Stimulated activated CD8-positive, alpha-beta memory T cell treated with anti-CD3 and anti-CD28 coated beads, Interleukin-15, amount 100 ng/mL, for 24 hours (primary cell): ENCODE measurements around the gene PCSK4.
"Not testable (repeated sequence)": the region's sequence is repeated elsewhere in the genome, so short reads cannot be mapped to it uniquely, and the experiment has no call there.

Source experiments
- DNase-seq: peaks from one replicate; pipeline ENCODE4 v3.0.0-alpha.2; 2020; ENCODE audit warnings: low read depth

The PCSK4 gene

DNA sequence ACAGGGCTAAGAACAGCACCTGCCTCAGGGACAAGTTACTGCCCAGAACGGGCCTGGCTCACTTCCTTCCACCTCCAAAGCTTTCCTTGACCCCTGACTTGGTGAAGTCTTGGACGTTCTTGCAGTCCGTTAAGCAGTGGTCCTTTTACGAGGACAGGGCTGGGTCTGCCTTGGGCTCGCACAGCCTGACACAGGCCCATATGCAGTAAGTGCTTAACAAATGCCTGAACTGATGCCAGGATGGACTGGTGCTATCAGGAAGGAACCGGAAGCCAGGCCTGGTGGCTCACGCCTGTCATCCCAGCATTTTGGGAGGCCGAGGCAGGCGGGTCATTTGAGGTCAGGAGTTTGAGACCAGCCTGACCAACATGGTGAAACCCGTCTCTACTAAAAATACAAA is 31.9 kb upstream of the PCSK4 start:
- DNase-seq = no peak

DNA sequence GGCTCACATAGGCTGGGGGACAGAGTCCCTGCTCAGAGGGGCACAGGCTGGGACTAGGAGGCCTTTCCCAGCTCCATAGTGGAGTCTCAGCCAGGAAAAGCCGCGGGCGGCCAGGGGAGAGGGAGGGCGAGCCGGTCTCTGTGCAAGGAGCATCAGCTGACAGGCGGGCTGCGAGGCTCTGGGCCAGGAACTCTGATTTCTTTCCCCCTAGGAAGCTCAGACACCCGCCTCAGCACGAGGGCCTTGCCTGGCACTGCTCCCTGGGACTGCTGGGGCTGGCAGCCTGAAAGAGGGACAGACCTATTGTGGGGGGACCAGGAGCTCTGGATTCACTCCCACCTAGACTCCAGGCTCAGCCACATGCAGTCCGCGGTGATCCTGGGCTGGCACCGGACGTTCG is 31.5 kb upstream of the PCSK4 start:
- no peak for DNase-seq

DNA sequence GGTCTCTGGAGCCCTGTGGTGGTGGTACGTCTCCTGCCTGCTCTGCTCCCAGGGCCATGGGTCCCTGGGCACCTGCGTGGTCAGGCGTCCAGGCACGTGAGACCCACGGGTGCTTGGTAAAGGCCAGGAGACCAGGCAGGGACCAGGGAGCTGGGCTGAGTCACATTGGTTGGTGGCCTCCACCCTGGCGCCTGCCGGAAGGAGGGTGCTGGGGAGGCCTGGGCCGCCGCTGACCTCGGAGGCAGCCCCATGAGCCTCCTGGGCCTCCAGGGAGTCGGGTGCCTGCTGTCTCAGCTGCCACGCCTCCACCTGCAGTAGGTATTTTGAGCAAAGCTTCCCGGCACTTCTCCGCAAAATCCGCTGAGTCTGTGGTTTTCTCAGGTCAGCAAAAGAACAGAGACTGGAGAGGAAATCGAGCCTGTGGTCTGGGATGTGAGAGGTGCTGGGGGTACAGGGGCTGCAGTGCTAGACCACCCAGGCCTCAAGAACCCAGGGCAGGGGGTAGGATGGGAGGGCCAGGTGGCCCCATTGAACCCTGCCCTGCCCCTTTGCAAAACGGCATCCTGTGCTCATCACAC is 30.1 kb upstream of the PCSK4 start:
- no peak for DNase-seq

DNA sequence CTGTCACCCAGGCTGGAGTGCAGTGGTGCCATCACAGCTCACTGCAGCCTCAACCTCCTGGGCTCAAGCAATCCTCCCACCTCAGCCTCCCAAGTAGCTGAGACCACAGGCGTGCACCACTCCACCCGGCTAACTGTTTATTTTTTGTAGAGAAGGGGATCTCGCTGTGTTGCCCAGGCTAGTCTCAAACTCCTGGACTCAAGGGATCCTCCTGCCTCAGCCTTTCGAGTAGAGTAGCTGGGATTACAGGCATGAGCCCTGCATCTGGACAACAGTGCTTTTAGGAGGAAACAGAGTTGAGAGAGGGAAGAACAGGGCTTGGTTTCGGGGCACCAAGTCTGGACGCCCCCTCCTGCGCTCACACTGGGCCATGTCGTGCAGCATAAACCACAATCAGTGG is 29.7 kb upstream of the PCSK4 start:
- not testable (repeated sequence) for DNase-seq

DNA sequence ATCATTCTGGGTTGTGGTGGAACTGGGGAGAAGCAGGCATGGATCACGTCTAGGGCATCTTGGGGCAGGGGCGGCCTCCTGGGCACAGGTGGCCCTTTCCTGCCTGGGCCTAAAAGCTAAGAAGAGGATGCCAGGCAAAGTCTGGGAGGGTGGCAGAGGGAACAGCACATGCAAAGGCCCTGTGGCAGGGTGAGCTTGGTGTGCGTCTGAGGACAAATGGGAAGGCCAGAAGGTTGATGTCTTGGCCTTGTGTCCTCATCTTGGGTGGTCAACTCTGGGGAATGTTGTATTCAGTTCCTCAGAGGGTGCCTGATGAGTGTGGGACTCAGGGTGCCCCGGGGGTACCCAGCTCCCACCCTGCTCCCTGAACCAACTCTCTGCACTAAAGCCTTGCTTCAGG is 28.3 kb upstream of the PCSK4 start:
- no peak for DNase-seq

DNA sequence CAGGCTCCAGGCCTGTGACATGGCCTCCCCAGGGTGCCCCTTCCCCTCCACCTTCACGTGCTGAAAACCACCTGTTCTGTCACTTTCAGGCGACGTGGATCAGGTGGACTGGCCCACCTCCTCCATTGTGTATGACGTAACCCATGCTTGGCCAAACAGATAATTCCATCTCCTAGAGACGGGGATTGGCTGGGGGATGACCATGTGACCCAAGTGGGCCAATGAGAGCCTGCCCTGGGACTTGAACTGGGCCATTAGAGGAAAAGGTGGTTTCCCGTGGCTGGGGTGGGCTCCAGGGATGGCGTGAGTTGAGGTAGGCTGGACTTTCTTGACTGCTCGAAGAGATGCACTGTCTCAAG is 26.2 kb upstream of the PCSK4 start:
- no peak for DNase-seq

DNA sequence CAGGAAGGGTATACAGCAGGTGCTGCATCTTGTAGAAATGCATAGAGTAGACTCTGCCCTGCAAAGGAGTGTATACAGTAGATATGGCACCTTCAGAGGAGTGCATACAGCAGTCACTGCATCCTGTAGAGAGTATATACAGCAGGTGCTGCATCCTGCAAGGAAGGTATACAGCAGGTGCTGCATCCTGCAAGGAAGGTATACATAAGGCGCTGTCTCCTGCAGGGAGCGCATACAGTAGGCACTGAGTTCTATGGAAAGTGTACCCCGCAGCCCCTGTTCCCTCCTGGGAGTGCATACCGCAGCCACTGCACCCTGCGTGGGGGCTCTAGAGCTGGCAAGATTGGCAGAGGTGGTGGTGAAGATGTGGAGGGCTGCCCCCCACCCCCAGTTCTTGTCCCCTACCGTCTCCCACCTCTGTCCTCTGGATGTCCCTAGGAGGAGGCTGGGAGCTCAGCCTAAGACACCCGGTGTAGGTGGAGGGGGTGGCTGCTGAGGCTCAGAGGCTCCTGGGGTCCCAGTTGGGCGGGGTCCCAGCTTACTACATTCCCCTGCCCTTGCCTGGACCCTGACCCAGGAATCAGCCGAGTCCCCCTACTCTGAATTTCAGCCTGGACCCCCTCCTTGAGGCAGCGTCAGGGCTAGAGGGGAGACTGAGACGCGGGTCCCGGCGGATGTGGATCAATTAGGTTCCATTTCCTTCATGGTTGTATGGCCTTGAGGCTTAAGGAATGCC is 25.0 kb upstream of the PCSK4 start:
- DNase-seq = no peak

DNA sequence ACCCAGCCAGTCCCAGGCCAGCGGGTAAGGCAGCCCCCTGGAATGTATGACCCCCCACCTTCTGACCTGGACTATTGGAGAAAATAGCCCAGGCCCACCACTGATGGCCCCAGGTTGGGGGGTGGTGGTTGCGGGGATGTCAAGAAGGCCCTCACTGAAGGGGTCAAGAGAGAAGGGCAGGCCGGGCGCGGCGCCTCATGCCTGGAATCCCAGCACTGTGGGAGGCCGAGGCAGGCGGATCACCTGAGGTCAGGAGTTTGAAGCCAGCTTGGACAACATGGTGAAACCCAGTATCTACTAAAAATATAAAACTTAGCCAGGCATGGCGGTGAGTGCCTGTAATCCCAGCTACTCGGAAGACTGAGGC is 24.1 kb upstream of the PCSK4 start:
- no peak for DNase-seq

DNA sequence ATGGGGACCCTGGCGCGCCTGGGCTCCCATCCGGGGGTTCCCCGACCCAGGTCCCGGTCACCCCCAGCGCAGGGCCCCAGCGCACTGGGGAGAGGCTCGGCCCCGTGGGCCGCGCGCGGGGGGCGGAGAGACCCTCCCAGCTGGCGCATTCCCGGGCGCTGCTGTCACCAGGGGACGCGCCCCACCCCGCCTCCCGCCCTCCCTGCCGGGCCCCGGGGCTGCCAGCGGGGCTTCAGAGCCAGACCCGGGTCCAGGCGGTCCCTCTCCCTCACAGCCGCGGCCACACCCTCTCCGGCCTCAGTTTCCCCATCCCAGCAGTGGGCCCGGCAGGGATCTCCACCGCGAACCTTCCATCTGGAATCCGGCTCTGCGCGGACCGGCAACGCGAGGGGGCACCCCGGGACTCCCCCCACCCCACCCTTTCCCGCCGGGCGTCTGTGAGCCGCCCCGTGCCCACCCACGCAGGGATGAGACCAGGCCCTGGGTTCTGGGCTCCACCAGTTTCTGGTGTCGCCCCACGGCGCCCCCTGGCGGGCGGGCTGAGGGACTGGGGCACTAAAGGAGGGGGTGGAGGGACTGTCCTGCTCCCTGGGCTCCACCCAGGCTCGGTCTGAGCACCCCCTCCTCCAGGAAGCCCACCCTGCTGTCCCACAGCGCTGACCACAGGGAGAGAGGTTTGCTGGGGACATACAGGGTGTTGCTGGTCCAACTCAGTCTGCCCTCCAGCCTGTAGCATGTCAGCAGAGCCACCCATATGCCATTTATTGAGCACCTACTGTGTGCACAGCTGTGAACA is 23.5 kb upstream of the PCSK4 start:
- peak; percentile 53 for DNase-seq

DNA sequence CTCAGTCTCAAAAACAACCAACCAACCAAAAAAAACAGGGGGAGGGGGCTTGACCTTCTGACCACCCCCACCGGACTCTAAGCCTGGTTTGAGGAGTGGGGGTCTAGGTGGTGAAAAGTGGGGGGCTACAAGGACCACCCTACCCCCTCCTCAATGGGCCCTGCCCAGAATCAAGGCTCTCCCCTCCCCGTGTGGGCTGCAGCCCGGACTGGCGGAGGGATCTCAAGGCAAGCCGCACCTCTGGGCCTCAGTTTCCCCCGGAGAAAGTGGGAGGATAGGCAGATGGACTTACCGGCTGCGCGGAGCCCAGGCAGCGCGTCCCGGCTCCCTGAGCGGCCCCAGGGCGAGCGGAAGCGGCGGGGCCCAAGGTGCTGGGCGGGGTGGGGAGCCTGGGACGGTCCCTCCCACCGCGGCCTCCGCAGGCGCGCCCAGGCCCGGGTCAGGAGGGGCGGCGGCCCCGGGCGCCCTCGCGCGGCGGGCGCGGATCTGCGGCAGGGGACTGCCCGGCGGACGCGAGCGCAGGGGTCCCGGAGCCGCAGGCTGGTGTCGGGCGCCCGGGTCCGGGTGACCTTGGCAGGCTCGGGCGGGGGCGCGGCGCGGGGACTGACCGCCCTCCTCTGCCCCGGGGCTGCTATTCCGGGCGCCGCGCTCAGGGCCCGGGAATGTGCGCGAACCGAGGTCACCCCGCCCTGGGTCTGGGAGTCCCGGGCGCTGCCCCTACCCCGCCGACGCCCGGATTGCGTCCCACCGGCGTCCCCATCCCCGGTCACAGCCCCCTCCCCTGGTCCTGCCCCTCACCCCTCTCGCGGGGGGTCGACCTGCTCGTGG is 22.7 kb upstream of the PCSK4 start, which contains the start of gene ADAMTSL5:
Gene ADAMTSL5, minus strand, starts transcription at position 349 of the 828 bp plus-strand sequence. CDS start 2,076 bp downstream, outside the sequence.
- DNase-seq = peak; percentile 49

DNA sequence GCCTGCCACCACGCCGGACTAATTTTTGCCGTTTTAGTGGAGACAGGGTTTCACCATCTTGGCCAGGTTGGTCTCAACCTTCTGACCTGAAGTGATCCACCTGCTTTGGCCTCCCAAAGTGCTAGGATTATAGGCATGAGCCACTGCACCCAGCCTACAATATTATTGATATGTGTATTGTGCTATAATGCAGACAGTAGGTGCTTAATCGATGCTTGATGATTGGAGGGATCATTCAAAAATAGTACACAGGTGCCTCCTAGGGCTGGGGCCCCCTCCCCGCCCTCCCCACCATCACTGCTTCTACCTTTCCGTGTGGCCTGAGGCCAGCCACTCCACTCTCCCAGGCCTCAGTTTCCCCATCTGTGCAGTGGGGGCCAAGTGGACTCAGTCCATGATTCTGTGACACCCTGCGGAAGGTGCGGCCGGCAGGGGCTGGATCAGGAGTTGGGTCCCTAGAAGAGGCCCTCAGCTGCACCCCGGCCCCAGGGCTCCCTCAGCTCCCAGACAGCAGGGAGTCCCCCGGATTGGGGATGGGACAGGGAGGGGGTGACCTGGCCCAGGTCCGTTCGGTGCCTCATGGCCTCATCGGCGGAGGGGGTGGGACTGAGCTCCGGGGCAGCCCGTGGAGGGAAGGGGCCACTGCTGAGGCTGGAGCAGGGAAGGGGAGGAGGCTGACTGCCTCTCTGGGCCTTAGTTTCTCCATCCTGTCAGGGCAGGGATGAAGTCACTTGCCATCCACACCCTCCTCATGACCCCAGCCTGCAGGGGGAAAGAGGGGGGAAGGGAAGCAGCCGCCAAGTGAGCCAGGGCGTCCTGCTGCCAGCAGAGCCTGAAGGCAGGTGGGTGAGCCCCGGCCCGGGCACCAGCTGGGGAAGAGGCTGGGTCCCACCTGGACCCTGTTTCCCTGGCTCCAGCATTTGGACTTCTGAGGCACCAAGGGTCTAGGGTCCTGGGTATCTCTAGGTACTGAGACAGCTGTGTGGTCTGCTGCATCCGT is 21.5 kb upstream of the PCSK4 start:
- no peak for DNase-seq

DNA sequence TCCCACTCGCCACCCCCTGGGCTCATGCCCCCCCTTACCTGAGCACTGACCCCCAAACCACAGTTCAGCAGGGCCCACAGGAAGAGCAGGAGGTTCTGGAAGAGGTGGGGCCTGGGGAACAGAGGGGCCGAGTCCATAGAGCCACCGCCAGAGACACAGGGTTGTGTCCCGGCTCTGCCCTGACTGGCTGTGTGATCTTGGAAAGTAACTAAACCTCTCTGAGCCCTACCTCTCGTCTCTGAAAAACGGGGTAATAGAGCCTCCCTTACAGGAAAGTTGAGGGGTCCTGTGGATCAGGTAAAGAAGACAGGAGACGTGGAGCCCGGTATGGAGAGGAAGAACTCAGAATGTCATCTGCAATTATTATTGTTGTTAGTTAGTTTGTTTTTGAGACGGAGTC is 20.7 kb upstream of the PCSK4 start:
- no peak for DNase-seq

DNA sequence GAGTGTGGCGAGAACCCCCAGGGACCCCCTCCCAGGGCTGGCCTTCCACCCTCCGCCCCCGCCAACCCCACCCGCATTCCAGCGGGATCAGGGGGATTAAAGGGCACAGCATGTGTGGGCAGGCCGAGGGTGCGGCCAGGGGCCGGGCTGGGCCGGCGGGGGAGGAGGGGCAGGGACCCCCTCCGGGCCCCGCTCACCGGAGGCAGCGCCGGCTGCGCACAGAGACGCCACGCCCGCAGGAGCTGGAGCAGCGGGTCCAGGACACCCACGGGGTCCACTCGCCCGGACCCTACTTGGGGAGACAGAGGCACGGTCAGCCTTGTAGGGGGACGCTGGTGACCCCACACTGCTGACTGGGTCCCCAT is 20.3 kb upstream of the PCSK4 start:
- DNase-seq = no peak

DNA sequence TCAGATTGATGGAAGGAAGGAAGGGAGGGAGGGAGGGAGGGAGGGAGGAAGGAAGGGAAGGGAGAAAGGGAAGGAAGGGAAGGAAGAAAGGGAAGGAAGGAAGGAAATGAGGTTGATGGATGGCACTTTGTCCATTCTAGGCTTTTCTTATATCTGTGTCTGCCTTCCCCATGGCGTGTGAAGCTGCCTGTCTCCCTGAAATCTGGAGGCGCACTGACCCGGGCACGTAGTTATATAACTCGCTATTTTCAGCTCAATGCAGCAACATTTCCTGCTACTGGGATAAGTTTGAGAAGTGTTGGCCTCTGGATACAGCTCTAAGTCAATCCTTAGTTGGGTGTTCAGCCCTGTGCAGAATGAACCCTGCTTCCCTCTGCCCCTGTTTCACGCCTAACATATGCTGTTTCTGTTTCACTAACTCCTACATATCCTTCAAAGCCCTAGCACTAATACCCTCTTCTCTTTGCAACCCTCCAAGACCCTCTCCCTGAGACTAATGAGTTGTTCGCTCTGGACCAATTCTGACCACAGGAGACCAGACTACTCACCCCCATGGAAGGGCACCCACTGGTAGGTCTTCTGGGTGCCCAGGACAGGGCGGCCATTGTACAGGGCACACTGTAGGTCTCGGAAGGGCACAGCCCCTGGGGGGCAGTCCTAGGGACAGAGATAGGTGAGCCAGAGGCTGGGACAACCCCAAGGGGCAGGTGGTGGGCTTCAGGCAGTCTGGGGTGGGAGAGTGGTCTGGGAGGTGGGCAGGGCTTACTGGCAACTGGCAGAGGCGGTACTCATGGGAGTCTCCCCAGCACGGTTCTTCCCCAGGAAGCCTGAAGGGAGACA is 19.7 kb upstream of the PCSK4 start:
- DNase-seq = no peak

DNA sequence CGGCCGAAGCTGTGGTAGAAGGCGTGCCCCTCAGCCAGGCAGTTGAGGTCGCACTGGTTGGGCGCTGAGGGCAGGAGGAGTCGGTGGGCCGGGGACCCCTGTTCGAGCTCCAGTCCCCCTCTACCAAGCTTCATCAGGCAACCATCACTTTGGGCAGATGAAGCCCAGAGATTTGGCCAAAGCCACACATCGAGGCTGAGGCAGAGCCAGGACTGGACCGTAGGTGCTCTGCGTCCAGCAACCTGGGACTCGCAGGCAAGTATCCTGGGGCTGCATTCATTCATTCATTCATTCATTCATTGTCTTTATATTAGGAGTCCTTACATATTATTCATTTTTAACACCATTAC is 18.3 kb upstream of the PCSK4 start:
- no peak for DNase-seq

DNA sequence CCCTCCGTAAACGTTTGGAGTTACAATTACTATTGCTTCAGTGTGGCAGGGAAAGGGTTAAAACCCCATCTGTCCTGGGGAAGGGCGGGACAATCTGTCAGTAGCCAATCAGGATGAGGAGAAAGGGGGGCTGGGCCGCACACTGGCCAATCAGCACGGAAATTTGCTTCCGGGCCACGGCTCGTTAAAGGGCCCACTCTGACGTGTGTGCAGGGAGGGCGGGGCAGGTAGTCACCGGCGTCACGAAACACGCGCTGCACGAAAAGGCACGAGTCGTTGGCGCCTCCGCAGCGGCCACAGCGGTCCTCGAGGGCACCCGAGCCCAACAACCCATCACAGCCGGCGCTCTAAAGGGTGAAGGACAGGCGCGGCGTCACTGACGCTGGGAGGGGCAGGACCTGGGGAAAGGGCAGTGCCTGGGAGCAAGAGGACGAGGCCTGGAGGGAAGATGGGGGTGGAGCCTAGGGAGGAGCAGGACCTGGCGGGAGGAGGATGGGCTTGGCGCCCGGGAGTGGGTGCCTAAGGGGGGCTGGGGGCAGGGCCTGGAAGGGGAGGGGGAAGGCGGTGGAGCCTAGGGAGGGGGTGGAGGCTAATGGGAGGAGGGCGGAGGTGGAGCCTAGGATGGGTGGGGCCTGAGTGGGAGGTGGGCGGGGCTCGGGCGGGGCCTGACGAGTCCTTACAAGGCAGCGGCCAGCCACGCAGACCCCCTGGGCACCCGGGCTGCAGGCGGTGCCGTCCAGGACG is 17.8 kb upstream of the PCSK4 start:
- peak; percentile 69 for DNase-seq

DNA sequence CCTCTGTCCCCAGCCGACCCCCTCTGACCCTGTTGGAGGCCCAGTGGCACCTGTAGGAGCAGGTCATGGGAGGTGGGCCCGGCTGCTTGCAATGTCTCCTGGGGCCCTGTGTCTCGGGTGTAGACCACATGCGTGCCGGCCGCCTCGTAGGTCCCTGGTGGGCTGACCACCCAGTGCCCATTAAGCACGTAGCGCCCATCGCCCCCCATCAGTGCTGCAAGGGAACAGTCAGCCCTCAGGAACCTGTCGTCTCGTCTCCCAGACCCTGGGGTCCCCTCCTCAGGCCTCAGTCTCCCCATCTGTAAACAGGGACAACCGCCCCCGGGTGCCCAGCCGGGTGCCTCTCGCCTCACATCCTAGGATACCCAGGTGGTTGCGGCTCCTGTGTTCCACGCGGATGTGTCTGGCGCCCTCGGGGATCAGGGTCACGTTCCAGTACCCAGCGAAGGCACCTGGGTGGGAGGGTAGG is 17.1 kb upstream of the PCSK4 start:
- no peak for DNase-seq

DNA sequence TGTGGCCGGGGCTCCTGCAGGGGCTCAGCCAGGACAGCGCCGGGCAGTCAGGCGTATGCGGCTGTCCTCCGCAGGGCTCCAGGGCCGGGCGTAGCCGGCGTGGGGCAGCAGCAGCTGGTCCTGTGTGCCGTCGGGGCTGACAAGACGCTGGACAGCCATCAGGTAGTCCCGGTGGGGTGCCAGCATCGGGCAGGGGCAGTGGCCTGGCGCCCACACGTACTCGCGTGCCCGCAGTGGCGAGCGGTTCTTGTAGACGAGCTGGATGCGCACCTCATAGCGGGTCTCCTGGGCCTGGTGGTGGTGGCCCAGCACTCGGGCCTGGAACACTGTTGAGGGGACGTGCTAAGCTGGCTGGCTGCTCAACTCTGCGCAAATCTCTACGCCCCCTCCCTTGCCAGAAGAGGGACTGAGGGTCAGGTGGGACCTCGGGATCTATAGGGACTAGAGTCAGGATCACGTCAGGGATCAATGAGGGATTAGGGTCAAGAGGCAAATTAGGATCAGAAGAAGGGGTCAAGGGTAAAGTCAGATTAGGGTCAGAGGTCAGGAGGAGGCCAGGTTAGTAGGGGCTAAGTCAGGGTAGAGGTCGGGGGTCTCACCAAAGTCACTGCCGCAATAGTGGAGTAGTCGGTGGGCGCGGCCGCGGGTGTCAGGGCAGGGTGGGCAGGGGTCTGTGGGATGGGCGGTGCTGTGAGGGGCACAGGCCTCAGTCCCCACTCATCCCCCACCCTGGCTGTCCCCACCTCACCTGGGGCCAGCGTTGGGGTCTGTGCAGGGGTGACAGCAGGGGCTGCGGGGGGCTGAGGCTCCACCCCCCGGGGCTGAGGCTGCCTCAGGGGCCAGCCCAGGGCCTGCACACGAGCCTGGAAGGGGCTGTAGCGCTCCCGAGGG is 16.1 kb upstream of the PCSK4 start:
- no peak for DNase-seq

DNA sequence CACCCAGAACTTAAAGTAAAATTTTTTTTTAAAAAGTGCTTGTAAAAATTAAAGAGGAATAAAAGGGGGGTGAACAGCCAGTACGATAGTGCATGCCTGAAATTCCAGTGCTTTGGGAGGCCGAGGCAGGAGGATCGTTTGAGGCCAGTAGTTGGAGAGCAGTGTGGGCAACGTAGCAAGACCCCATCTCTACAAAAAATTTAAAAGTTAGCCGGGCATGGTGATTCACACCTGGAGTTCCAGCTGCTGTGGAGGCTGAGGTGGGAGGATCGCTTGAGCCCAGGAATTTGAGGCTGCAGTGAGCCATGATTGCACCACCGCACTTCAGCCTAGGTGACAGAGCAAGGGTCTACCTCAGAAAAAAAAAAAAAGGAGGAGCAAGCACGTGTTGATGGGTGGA is 14.9 kb upstream of the PCSK4 start:
- DNase-seq = no peak
